Liver (tissue), 3 donors: ENCODE measurements around the gene IKBKE.

Experiments
- CTCF ChIP-seq: fragments of 150-350 bp; IDR thresholded peaks from 2 replicates; pipeline ENCODE4 v1.5.1; 2017; ENCODE audit warnings: improper control_type of control experiment, low read depth, low read length; ENCODE audit not compliant: missing input control
- JUND ChIP-seq, 2 donors: IDR thresholded peaks; 2 replicates each; pipeline ENCODE4 v1.6.1; 2016; ENCODE audit warnings: antibody characterized with exemption in 2 of 2
- MAX ChIP-seq: IDR thresholded peaks from 2 replicates; pipeline ENCODE4 v1.6.1; 2016; ENCODE audit warnings: antibody characterized with exemption
- NR2F2 ChIP-seq: IDR thresholded peaks from 2 replicates; pipeline ENCODE4 v1.6.1; 2016; ENCODE audit warnings: antibody characterized with exemption
- TAF1 ChIP-seq: conservative IDR thresholded peaks from 2 replicates; pipeline ENCODE4 v1.6.1; 2016; ENCODE audit warnings: antibody characterized with exemption, mild to moderate bottlenecking
- donor health status: healthy.
- donor health status: healthy.

- TF ChIP-seq CTCF (no peak), JUND (IDR thresholded peaks at IDR 0.05) (no peak), MAX (no peak), TAF1 (no peak), NR2F2 (no peak)
Observed at GRCh38 chr1:206517784-206518183, 47.5 kb downstream of the IKBKE start.
